T-helper 2 cell treated with Interferon-gamma antibody and Interleukin-4, amounts not matched to agents 5 μg/mL and 100 μg/mL, for 36 hours (primary cell): ENCODE results near the gene HIGD1B.

ENCODE experiments used
- DNase-seq: peaks from one replicate; pipeline ENCODE4 v3.0.0; 2021; ENCODE audit warnings: low spot score
- H3K27ac Mint-ChIP-seq: one replicate; pipeline ENCODE4 v1.8.0; 2021; ENCODE audit warnings: mild to moderate bottlenecking, mixed read lengths
- H3K27me3 Mint-ChIP-seq: one replicate; pipeline ENCODE4 v1.8.0; 2021; ENCODE audit warnings: low read depth, mixed read lengths
- H3K36me3 Mint-ChIP-seq: one replicate; pipeline ENCODE4 v1.8.0; 2021; ENCODE audit warnings: low read depth, mixed read lengths
- H3K4me1 Mint-ChIP-seq: one replicate; pipeline ENCODE4 v1.8.0; 2021; ENCODE audit warnings: low read depth, mixed read lengths
- H3K4me3 Mint-ChIP-seq: one replicate; pipeline ENCODE4 v1.8.0; 2022; ENCODE audit warnings: mild to moderate bottlenecking, moderate library complexity, mixed read lengths
- H3K9me3 Mint-ChIP-seq: one replicate; pipeline ENCODE4 v1.8.0; 2021; ENCODE audit warnings: mixed read lengths

HIGD1B gene

DNA sequence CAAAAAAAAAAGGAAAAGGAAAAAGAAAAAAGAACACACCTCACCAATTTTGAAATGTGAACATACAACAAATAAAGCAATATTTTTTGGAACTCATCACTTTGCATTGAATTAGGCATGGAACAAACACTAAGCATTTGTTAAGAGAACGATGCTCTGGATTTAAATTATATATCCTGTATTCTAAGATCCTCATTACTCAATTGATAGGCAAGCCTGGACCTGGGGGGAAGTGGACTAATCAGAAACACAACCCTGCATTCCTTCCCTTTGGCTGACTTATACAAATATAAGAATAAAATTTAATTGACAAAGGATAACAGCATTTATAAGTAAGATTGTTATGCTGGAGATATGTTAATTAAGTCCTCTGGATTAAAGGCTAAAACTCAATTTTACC, 19.8 kb upstream of the HIGD1B start:
- Mint-ChIP-seq H3K27me3 (peaks cover 53% of the 10 kb centered on the region), H3K27ac (no peak overlapping the region), H3K9me3 (no peaks in the 10 kb centered on the region), H3K4me3 (no peak overlapping the region), H3K36me3 (no peaks in the 10 kb centered on the region), H3K4me1 (peaks cover 9% of the 10 kb centered on the region)
- no peak for DNase-seq

DNA sequence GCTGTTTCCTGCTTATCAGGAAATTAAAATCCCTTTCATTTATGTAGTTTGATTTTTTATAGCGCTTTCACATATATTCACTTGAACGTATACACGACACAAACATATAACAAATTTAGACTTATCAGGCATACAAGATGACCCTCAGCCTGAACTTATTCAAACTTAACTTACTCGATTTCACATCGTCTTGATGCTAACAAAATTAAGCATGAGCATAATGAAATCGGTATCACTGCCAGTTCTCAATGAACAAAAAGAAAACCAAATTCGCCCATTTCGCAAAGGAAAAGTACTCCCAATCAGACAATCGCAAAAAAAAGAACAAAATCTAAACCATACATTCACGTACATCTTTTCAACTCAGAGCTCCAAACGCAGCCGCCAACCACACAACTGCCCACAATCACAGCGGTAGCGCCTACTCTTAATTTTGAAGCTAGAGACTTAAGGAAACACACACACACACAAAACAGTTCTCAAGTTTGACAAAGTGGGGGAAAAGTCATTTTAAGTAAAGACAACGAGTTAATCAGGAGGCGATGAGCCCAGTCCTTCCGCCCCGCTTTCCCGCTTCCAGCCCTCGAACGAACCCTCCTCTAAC, 18.7 kb upstream of the HIGD1B start:
- Mint-ChIP-seq H3K4me3 (peak overlapping the region; percentile 75), H3K27me3 (peaks cover 62% of the 10 kb centered on the region), H3K27ac (peak overlapping the region; percentile 0), H3K36me3 (no peaks in the 10 kb centered on the region), H3K4me1 (peaks cover 9% of the 10 kb centered on the region), H3K9me3 (no peaks in the 10 kb centered on the region)
- DNase-seq: peak; percentile 7

DNA sequence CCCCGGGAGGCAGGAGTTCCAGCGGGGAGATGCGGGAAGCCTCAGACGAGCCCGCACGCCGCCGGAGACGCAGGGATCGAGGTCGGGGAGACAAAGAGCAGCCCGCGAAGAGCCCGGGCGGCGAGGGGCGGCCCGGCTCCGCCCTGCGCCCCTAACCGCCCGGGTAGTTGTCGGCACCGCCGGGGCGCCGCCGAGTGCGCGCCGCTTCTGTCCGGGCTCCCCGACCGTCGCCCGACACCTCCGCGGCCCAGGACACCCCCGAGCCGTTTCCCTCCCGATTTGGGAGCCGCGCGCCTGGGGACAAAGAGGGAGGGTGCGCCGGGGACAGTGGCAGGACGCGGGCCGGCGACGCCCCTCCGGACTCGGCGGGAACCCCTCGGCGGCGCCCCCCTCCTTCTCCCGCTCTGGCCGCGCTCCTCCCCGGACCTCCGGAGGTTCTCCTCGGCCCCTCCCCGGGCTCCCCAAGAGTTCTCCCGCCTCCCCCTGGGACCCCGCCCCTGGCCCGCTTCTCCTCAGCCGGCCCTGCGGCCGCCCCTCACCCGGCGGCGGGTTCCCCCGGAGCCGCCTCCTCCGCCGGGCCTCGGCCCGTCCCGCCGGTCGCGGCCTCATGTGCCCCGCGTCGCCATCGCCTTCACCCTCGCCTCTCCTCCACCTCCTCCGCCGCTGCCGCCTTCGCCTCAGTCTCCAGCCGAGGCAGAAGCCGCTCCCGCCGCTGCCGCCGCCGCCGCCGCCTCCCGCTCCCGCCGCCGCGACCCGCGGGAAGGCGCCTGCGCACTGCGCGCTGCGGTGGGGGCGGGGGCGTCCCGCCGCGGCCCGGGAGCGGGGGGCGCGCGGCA, 17.9 kb upstream of the HIGD1B start, which contains the start of gene GJC1:
Gene GJC1, minus strand, starts transcription at position 765 of the 836 bp plus-strand sequence. CDS start 24,470 bp downstream, outside the sequence.
- no peaks in the 10 kb centered on the region for H3K36me3 Mint-ChIP-seq
- peaks cover 62% of the 10 kb centered on the region for H3K27me3 Mint-ChIP-seq
- peaks cover 9% of the 10 kb centered on the region for H3K4me1 Mint-ChIP-seq
- H3K4me3 Mint-ChIP-seq: peak within 1 kb of the TSS; percentile 75
- H3K9me3 Mint-ChIP-seq: no peaks in the 10 kb centered on the region
- H3K27ac Mint-ChIP-seq: peak within 1 kb of the TSS; percentile 0
- DNase-seq: peak; percentile 19

DNA sequence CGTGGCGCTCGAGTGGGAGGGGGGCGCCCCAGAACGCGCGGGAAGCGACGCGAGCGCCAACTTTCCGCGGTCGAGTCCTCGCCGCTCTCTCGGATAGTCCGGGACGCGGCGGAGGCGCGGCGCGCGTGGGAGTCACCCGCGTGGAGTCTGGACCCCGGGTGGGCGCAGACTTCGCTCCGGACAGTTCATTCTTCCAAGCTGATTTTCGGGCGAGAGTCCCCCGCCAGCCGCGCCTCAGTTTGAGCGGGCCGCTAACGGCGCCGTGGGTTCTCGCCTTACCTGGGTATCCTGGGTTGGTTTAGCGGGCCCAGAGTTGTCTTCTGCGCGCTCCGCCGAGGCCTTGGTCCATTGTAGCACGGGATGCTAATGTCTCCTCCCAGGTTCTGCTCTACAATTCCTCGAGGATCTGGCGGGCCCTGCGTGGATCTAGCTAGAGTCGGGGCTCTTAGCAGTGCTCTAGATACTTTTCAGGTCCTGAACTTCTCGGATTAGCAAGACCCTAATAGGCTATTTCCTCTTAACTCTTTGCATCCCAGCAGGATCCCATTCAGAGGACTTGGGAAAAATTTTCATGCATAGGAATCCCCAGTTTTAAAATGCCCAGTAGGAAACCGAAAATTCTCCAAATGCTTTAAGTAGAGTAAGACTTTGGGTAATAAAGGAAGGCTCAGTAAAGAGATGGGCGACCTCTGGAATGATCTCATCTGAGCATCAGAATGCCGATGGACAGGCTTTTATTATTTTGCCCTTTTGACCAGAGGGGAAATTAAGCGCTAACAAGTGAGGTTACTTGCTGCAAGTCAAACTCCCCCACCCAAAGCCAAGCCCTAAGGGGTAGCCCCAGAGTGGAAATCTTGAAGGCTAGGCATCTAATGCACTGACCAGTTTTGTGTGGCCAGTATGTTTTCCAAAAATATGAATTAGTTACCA, 17.1 kb upstream of the HIGD1B start:
- no peak overlapping the region for H3K27ac Mint-ChIP-seq
- H3K36me3 Mint-ChIP-seq: no peaks in the 10 kb centered on the region
- no peak for DNase-seq
- H3K4me3 Mint-ChIP-seq: peak overlapping the region; percentile 74
- H3K4me1 Mint-ChIP-seq: peaks cover 9% of the 10 kb centered on the region
- H3K9me3 Mint-ChIP-seq: no peaks in the 10 kb centered on the region
- peaks cover 66% of the 10 kb centered on the region for H3K27me3 Mint-ChIP-seq

DNA sequence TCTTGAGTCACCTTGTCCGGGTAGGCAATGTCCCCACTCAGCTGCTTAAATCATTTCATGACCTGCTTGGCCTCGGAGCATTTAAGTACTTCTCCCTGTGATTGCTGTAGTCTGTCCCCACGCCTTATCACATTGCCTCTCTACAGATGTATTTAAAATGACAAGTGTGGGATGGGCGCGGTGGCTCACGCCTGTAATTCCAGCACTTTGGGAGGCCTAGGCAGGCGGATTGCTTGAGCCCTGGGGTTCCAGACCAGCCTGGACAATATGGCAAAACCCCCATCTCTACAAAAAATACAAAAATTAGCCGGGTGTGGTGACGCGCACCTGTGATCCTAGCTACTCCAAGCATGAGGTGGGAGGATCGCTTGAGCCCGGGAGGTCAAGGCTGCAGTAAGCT, 16.3 kb upstream of the HIGD1B start:
- Mint-ChIP-seq H3K9me3 (no peaks in the 10 kb centered on the region), H3K4me1 (peaks cover 9% of the 10 kb centered on the region), H3K27ac (no peak overlapping the region), H3K4me3 (no peak overlapping the region), H3K36me3 (no peaks in the 10 kb centered on the region), H3K27me3 (peaks cover 66% of the 10 kb centered on the region)
- no peak for DNase-seq

DNA sequence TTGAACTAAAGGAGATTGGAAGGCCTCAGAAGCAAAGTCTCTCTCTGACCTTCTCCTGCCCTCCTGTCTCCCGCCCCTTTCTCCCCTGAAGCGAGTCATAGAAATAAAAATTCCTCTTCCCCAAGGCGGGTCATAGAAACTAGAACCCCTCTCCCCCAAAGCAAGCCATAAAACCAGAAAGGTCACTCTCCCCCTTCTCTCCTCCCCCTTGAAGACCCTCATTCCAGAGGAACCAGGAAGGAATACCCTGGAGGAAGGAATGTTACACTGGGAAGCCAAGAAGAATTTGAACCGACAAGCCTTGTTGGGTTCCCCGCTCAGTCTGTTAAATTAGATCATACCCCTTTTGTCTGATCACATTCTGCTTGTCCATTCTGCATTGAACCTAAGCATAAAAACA, 14.9 kb upstream of the HIGD1B start:
- DNase-seq: no peak
- Mint-ChIP-seq H3K27me3 (peaks cover 54% of the 10 kb centered on the region), H3K4me3 (no peak overlapping the region), H3K27ac (no peak overlapping the region), H3K4me1 (peaks cover 9% of the 10 kb centered on the region), H3K9me3 (no peaks in the 10 kb centered on the region), H3K36me3 (no peaks in the 10 kb centered on the region)

DNA sequence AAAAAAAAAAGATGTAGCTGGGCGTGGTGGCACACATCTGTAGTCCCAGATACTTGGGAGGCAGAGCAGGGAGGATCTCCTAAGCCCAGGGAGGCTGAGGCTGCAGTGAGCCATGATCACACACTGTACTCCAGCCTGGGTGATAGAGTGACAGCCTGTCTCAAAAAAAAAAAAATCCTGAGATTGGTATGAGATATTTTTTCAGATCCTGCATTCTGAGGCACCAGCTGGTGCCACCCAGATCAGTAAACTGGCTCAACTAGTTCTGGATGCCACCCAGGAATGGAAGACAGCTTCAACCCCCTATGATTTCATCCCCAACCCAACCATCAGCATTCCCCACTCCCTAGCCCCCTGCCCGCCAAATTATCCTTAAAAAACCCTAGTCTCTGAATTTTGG, 10.5 kb upstream of the HIGD1B start:
- Mint-ChIP-seq H3K4me3 (no peak overlapping the region), H3K27me3 (peaks cover 19% of the 10 kb centered on the region)
- DNase-seq: no peak

DNA sequence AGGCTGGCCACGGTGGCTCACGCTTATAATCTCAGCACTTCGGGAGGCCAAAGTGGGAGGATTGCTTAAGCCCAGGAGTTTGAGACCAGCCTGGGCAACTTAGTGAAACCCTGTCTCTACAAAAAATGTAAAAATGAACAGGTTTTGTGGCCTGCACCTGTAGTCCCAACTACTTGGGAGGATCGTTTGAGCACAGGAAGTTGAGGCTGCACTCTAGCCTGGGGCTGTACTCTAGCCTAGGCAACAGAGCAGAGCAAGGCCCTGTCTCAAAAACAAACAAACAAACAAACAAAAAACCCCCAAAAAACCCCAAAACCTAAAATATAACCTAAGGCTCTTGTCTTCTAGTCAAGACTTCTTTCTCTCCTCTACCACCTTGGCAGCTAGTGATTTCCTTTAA, 7.4 kb upstream of the HIGD1B start:
- no peak overlapping the region for H3K4me3 Mint-ChIP-seq
- H3K27ac Mint-ChIP-seq: no peak overlapping the region
- DNase-seq: no peak
- no peaks in the 10 kb centered on the region for H3K4me1 Mint-ChIP-seq
- H3K36me3 Mint-ChIP-seq: no peaks in the 10 kb centered on the region
- H3K27me3 Mint-ChIP-seq: peaks cover 2% of the 10 kb centered on the region
- H3K9me3 Mint-ChIP-seq: no peaks in the 10 kb centered on the region

More for the DNA sequence above, 10.5 kb upstream of the HIGD1B start:
- no peak overlapping the region for H3K27ac Mint-ChIP-seq
- H3K9me3 Mint-ChIP-seq: no peaks in the 10 kb centered on the region
- no peaks in the 10 kb centered on the region for H3K4me1 Mint-ChIP-seq
- no peaks in the 10 kb centered on the region for H3K36me3 Mint-ChIP-seq

DNA sequence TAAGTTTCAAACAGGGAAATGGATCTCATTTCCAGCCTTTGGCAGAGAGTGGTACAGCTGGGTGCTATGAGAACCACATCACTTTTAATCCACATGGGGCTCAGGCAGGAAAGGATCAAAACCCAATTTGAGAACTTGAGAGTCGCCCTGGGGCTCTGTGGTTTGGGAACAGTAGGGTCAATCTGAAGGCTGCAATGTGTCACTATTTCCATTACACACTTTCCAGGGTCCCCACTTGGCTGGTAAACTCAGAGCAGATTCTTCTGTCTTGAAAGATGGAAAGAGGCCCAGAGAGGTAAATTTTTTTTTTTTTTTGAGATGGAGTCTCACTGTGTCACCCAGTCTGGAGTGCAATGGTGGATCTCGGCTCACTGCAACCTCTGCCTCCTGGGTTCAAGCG, 6.7 kb upstream of the HIGD1B start:
- Mint-ChIP-seq H3K36me3 (no peaks in the 10 kb centered on the region), H3K27ac (no peak overlapping the region), H3K27me3 (no peaks in the 10 kb centered on the region), H3K4me3 (no peak overlapping the region), H3K9me3 (no peaks in the 10 kb centered on the region), H3K4me1 (no peaks in the 10 kb centered on the region)
- DNase-seq: peak; percentile 18

DNA sequence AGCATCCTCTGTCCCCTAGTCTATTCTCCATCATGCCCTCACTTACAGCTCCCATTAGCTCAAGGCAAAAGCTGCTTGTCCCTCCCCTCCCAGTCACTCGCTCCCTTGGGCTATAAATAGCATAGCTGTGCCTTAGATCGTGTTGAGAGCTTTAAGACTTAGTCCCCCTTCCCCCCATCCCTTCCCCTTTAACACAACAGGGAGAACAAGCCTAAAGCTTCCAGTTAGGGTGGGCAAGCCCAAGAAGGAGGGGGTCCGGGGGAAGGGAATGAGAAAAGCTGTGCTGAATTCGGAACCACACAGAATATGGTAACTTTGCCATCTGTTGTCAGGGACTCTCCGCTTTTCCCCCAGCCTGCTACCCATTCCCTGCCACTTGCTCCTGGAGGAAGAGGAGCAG, 4.9 kb upstream of the HIGD1B start:
- H3K27me3 Mint-ChIP-seq: no peaks in the 10 kb centered on the region
- DNase-seq: no peak
- H3K27ac Mint-ChIP-seq: no peak overlapping the region
- no peaks in the 10 kb centered on the region for H3K36me3 Mint-ChIP-seq
- no peaks in the 10 kb centered on the region for H3K9me3 Mint-ChIP-seq
- no peak overlapping the region for H3K4me3 Mint-ChIP-seq
- no peaks in the 10 kb centered on the region for H3K4me1 Mint-ChIP-seq

DNA sequence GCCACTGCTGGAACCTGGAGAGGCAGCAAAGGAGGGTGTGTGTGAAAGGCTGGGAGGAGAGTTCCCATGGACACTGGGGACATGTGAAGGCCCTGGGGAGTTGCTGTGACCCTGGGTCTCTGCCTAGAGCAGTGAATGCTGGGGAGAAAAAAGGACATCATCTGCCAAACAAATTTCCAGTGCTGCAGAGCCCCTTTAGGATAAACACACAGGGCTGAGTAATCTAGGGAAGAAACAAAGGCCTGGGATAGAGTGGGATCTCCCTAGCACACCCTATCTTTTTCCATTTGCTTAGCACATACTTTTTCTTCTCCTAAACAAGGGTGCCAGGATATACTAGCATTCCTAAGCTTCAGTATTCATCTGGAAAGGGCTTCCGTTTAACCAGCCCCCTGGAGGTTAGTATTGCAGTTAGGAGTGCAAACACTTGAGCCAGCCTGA, 3.3 kb upstream of the HIGD1B start:
- Mint-ChIP-seq H3K36me3 (no peaks in the 10 kb centered on the region), H3K9me3 (no peaks in the 10 kb centered on the region), H3K27ac (no peak overlapping the region), H3K4me1 (no peaks in the 10 kb centered on the region), H3K4me3 (no peak overlapping the region), H3K27me3 (no peaks in the 10 kb centered on the region)
- DNase-seq: no peak

DNA sequence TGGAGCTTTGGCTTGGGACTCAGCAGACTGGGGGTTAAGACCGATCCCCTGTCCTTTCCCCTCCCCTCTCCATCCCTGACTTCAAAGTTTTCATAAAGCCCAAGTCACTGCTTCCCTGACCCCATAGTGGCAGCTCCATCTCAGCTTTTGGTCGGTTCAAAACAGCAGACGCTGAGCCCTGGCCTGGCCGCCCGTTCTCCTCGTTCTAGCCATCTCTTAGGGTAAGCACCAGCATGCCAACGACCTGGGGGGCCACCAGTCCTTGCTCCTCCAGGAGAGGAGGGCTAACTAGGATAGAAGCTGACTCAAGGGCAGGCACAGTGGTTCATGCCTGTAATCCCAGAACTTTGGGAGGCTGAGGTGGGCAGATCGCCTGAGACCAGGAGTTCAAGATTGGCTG, 1.5 kb upstream of the HIGD1B start:
- DNase-seq: no peak
- Mint-ChIP-seq H3K4me3 (no peak overlapping the region), H3K27ac (no peak overlapping the region), H3K36me3 (peaks cover 14% of the 10 kb centered on the region), H3K9me3 (no peaks in the 10 kb centered on the region), H3K4me1 (no peaks in the 10 kb centered on the region), H3K27me3 (no peaks in the 10 kb centered on the region)

DNA sequence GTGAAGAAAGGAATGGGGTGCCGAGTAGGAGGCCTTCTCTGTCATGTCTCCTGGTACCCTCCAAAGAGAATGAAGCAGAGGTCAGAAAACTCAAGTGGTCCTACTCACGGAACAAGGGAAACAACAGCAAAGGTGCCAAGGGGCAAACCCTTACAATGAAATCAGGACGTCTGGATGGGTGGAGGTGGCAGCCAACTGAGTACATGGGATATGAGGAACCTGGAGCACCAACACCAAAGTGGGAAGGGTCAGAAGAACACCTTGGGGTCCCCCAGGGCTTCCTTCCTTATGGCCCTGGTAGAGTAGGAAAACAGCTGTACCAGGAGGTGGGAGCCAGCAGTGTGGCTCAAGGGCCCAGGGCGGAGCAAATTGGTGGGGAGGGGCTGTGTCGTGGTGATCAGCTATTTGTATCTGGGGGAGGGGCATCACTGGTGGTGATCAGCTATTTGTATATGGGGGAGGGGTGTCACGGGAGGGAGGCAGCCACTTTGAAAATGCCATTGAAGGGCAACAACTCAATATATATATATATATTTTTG, 643 bp downstream of the HIGD1B start:
- Mint-ChIP-seq H3K36me3 (peaks cover 24% of the 10 kb centered on the region), H3K4me1 (no peaks in the 10 kb centered on the region), H3K27ac (no peak overlapping the region), H3K4me3 (no peak overlapping the region), H3K9me3 (no peaks in the 10 kb centered on the region), H3K27me3 (no peaks in the 10 kb centered on the region)
- no peak for DNase-seq
